ENCODE data around the gene ERMP1.
"Not testable (repeated sequence)": the region's sequence is repeated elsewhere in the genome, so short reads cannot be mapped to it uniquely, and the experiment has no call there.

ERMP1 gene

GRCh38 chr9:5819174-5819573 lies 13.7 kb downstream of the ERMP1 start:
- DNase-seq, result no peak

- no peak for DNase-seq
These were observed 14.3 kb downstream of the ERMP1 start for GRCh38 chr9:5818424-5819142.

- DNase-seq, result no peak
These were observed 15.1 kb downstream of the ERMP1 start for GRCh38 chr9:5817862-5818261.

- DNase-seq, result no peak
These were observed 17.5 kb downstream of the ERMP1 start for GRCh38 chr9:5815461-5815860.

- DNase-seq, result no peak
These were observed 19.1 kb downstream of the ERMP1 start for GRCh38 chr9:5813824-5814223.

- DNase-seq, result no peak
These were observed 21.2 kb downstream of the ERMP1 start for GRCh38 chr9:5811751-5812150.

- DNase-seq, result no peak
These were observed 27.4 kb downstream of the ERMP1 start for GRCh38 chr9:5805478-5805877.

- DNase-seq, result no peak
These were observed 31.2 kb downstream of the ERMP1 start for GRCh38 chr9:5801739-5802113.

DNA sequence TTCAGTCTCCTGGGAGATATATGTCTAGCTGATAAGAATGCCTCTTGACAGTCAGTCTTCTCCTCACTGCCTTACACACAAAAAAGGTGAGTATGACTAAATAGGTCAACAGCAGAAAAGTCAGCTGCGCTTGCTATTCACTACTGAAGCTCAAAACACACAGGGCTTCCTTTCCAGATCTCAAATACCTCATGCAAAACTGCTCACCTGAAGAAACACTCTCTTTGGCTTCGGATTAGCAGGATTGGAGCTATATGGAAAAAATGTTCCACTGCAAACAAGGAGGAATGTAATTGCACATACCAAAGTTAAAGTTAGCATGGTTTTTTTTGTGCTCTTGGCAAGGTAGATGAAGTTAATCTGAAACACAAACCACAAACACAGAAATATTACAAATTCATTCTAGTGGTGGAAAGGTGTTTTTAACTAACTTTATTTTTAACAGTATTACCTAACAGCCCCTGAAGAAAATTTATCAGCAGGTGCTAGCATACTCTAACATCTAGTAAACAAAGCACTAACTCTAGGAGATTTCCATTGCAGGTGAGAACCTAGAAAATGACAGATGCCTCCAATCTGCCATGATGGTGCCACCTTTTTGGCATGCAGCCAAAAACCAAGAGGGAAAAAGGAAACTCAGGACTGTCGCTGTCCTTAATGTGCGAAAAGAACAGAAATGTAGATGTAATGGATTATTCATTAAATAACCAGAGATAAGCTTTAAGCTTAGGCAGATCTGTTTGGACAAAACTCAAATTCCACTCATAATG lies 31.8 kb downstream of the ERMP1 start:
- DNase-seq, result no peak

- not testable (repeated sequence) for DNase-seq
These were observed 32.5 kb downstream of the ERMP1 start for GRCh38 chr9:5800378-5800777.

DNA sequence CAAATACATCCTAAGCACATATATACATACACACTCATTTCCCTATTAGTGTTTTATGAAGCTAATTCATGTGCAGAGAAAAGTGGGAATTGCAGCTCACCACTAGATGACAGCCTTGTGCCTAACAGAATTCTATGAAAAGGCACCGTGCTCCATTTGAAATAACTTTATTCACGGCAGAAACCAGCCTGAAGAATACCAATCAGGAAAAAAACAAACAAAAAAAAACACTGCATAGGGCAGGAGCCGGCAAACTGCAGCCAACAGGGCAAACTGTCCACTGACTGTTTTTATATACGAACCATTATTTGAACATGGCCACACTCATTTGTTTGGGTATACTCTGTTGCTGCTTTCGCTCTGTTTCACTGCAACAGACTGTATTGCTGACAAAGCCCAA lies 33.6 kb downstream of the ERMP1 start:
- no peak for DNase-seq

DNA sequence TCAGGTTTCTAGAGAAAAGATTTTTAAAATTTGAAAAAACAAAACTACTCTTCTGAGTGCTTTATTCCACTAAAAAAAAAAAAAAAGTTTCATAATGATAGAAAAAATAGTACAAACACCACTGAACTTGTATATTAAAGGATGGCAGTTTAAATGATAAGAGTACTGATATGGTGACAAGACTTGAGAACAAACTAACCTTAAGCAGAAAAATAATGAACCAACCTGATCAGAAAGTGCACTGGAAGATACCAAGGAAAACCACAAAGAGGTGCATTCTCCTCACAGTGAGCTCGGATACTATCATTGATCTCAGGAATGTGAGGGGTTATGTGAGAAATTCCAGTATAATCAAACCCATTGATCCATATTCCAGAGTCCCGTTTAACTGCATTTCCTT lies 34.3 kb downstream of the ERMP1 start:
- DNase-seq, result no peak

- DNase-seq, result no peak
These were observed 36.6 kb downstream of the ERMP1 start for GRCh38 chr9:5796298-5796697.

DNA sequence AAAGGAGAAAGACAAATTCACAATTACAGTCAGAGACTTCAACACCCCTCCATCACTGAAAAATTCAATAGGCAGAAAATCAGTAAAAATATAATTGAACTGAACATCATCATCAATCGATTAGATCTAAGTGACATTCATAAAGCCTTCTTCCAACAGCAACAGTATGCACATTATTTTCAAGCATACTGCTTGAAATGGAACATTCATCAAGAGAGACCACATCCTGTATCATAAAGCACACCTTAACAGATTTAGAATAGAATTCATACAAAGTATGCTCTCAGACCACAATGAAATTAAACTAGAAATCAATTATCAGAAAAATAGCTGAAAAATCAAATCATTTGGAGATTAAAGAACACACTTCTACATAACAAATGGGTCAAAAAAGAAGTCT lies 39.1 kb downstream of the ERMP1 start:
- no peak for DNase-seq

- DNase-seq, result no peak
These were observed 41.0 kb downstream of the ERMP1 start for GRCh38 chr9:5791870-5792269.

GRCh38 chr9:5790923-5791322 lies 42.0 kb downstream of the ERMP1 start:
- no peak for DNase-seq

GRCh38 chr9:5789489-5789888 lies 43.4 kb downstream of the ERMP1 start:
- DNase-seq, result no peak

GRCh38 chr9:5787759-5788302 lies 45.1 kb downstream of the ERMP1 start:
- DNase-seq, result no peak

- no peak for DNase-seq
These were observed 45.7 kb downstream of the ERMP1 start for GRCh38 chr9:5787220-5787619.

DNA sequence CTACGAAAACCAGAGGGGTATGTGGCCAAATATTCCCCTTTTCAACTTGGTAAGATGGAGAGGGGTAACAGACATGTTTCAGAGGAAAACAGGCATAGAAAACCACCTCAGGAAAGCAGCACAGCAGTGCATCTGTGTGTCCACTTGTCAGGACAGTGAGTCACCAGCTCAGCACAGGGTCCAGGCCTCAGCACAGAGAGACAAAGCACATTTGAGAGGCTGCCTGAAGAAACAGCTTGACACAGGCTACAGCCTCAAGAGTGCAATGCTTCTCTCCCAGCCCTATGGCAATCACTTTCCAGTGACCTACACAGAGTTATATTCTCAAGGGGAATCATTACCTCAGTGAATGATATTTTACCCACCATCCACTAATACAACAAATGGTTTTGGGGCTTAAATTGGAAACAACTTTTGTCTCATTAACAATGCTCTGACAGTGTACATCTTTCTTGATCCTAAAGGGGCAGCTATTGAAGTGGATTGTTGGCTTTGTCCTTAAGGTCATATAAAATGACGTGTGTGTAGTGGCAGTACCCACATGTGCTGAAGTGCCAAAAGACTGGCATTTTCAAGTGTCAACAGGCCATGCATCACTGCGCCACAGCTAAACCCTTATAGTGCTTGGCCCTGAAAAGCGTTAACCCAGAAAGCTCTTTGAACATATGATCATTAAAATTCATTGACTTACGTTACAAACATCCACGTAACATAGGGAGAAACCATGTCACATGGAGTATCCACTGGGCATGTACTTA lies 46.4 kb downstream of the ERMP1 start:
- no peak for DNase-seq

GRCh38 chr9:5784526-5785315 lies 48.2 kb downstream of the ERMP1 start:
- DNase-seq, result no peak

- DNase-seq, result no peak
These were observed 48.9 kb downstream of the ERMP1 start for GRCh38 chr9:5783982-5784381.

GRCh38 chr9:5783420-5783819 lies 49.5 kb downstream of the ERMP1 start:
- DNase-seq, result not testable (repeated sequence)
